ENCODE measurements around the gene ZNF444.

GRCh38 chr19:56107626-56108351 lies 33.3 kb upstream of the ZNF444 start:
- TF ChIP-seq CTCF (IDR thresholded peaks at IDR 0.05) (no peak), POLR2A (IDR thresholded peaks at IDR 0.05) (no peak)
